Naive thymus-derived CD8-positive, alpha-beta T cell (primary cell): ENCODE measurements around the gene USHBP1. TPM values are rescaled to one million over a fixed set of nuclear protein-coding genes. Genes with fewer than 3 reads are reported as not detected.
"Not testable (repeated sequence)": the region's sequence is repeated elsewhere in the genome, so short reads cannot be mapped to it uniquely, and the experiment has no call there.

Experiments used
- ATAC-seq, 2 donors: fragments of 150-1000 bp; cut with Tn5 transposase in 1 of 2; sonication (Bioruptor Pico), chemical (Tn5 transposase) in 1 of 2; 1 replicate in 1 of 2; 2 replicates in 1 of 2; pipeline ENCODE4 v1.10.0; 2021; ENCODE audit warnings: mild to moderate bottlenecking in 2 of 2, moderate library complexity in 2 of 2
- POLR2A ChIA-PET: fragments of 350-600 bp; sonication (Branson Sonifier 250); formaldehyde crosslinking; loops from one replicate; lab custom pipeline; 2021; ENCODE audit warnings: antibody characterized with exemption; lab: Charles Lee
- DNase-seq, 10 donors: peaks; one replicate each; pipeline versions ENCODE4 v3.0.0 to v3.0.0-alpha.2; 2020 to 2022
- H3K27ac Mint-ChIP-seq, 10 donors: one replicate each; pipeline ENCODE4 v1.8.0; 2020 to 2022; ENCODE audit warnings: mild to moderate bottlenecking in 10 of 10, mixed read lengths in 10 of 10, moderate library complexity in 4 of 10, inconsistent platforms in 1 of 10
- H3K27me3 Mint-ChIP-seq, 5 donors: one replicate each; pipeline ENCODE4 v1.8.0; 2021 to 2022; ENCODE audit warnings: mixed read lengths in 5 of 5
- H3K36me3 Mint-ChIP-seq, 3 donors: one replicate each; pipeline ENCODE4 v1.8.0; 2020 to 2022; ENCODE audit warnings: mixed read lengths in 3 of 3, mild to moderate bottlenecking in 2 of 3, inconsistent platforms in 1 of 3
- H3K4me1 Mint-ChIP-seq, 4 donors: one replicate each; pipeline ENCODE4 v1.8.0; 2021 to 2022; ENCODE audit warnings: mixed read lengths in 4 of 4
- H3K4me3 Mint-ChIP-seq, 10 donors: one replicate each; pipeline ENCODE4 v1.8.0; 2020 to 2022; ENCODE audit warnings: mild to moderate bottlenecking in 10 of 10, mixed read lengths in 10 of 10, moderate library complexity in 6 of 10, inconsistent platforms in 1 of 10
- H3K9me3 Mint-ChIP-seq, 9 donors: one replicate each; pipeline ENCODE4 v1.8.0; 2020 to 2022; ENCODE audit warnings: mixed read lengths in 9 of 9, mild to moderate bottlenecking in 3 of 9, inconsistent platforms in 1 of 9, moderate library complexity in 1 of 9
- polyA plus RNA-seq, 3 donors: library from polyadenylated mRNA; unstranded; fragments of 300-500 nt; fragmentation: Illumina TruSeq; gene quantifications; one replicate each; pipeline ENCODE4 v1.2.3, GENCODE V29; 2021
- total RNA-seq, 8 experiments: library from RNA in 2 of 8; stranded (reverse) in 2 of 8; gene quantifications; one replicate each; pipeline ENCODE4 v1.2.3 and lab custom pipeline; 2021 to 2026

USHBP1 gene
- total and polyA plus RNA-seq, 5 experiments from 2014 or later = not detected

- DNase-seq, H3K9me3 Mint-ChIP-seq, H3K4me3 Mint-ChIP-seq, H3K4me1 Mint-ChIP-seq, ATAC-seq, H3K27me3 Mint-ChIP-seq, POLR2A ChIA-PET: not testable (repeated sequence)
- Mint-ChIP-seq H3K27ac (peak overlapping the region in 1 of 10 donors; percentile 13), H3K36me3 (peaks cover 0 to 71% (median 21%) of the 10 kb centered on the region in 3 donors)
Observed at GRCh38 chr19:17274892-17275291, 10.3 kb upstream of the USHBP1 start.

- H3K36me3 Mint-ChIP-seq = peaks cover 0 to 34% (median 9%) of the 10 kb centered on the region in 3 donors
- H3K27ac Mint-ChIP-seq = peak overlapping the region in 1 of 10 donors; percentile 51
- peaks cover 7 to 27% (median 22%) of the 10 kb centered on the region in 4 donors for H3K4me1 Mint-ChIP-seq
- DNase-seq = no peak
- H3K4me3 Mint-ChIP-seq = peak overlapping the region; percentile 24 to 90 (median 56)
- POLR2A ChIA-PET = interaction anchor here (0.7 to 3.4 kb wide), 3 partner anchors 36 to 107 kb away, joined by 3 to 17 read pairs (median 16); partner anchors contain the start of genes MRPL34 and USE1
- peaks cover 0 to 1% (median 0%) of the 10 kb centered on the region in 5 donors for H3K27me3 Mint-ChIP-seq
- no peaks in the 10 kb centered on the region for H3K9me3 Mint-ChIP-seq
- ATAC-seq = no peak
Observed at GRCh38 chr19:17268754-17269153, 4.2 kb upstream of the USHBP1 start.

GRCh38 chr19:17266975-17267788 is 2.6 kb upstream of the USHBP1 start, which contains the start of gene BABAM1:
Gene BABAM1 (plus strand): TSS chr19:17267443. CDS start chr19:17268807, 1,364 bp downstream.
- H3K4me1 Mint-ChIP-seq = peaks cover 7 to 27% (median 22%) of the 10 kb centered on the region in 4 donors
- H3K27ac Mint-ChIP-seq = peak within 1 kb of the TSS; percentile 38 to 96 (median 78)
- H3K36me3 Mint-ChIP-seq = peaks cover 0 to 25% (median 5%) of the 10 kb centered on the region in 3 donors
- ATAC-seq (peak; percentile 94 to 96), DNase-seq (peak; percentile 78 to 99 (median 96))
- peaks cover 0 to 1% (median 0%) of the 10 kb centered on the region in 5 donors for H3K27me3 Mint-ChIP-seq
- POLR2A ChIA-PET = interaction anchor here (0.6 to 3.4 kb wide), 14 partner anchors 10 to 182 kb away, joined by 3 to 20 read pairs (median 6); partner anchors contain the start of genes ANKLE1, DDA1, MRPL34 and MVB12A
- no peaks in the 10 kb centered on the region for H3K9me3 Mint-ChIP-seq
- peak within 1 kb of the TSS; percentile 68 to 90 (median 83) for H3K4me3 Mint-ChIP-seq

- no peak for DNase-seq
- Mint-ChIP-seq H3K27ac (peak overlapping the region; percentile 38 to 96 (median 76)), H3K4me1 (peaks cover 7 to 27% (median 22%) of the 10 kb centered on the region in 4 donors), H3K36me3 (peaks cover 0 to 21% (median 5%) of the 10 kb centered on the region in 3 donors), H3K9me3 (no peaks in the 10 kb centered on the region), H3K27me3 (peaks cover 0 to 1% (median 0%) of the 10 kb centered on the region in 5 donors), H3K4me3 (peak overlapping the region; percentile 68 to 90 (median 83))
- POLR2A ChIA-PET = interaction anchor here (0.6 to 3.4 kb wide), 14 partner anchors 9 to 617 kb away, joined by 3 to 20 read pairs (median 6); partner anchors contain the start of genes ANKLE1, DDA1, MRPL34 and MVB12A
- no peak for ATAC-seq
Observed at GRCh38 chr19:17266589-17266974, 2.0 kb upstream of the USHBP1 start.

DNA sequence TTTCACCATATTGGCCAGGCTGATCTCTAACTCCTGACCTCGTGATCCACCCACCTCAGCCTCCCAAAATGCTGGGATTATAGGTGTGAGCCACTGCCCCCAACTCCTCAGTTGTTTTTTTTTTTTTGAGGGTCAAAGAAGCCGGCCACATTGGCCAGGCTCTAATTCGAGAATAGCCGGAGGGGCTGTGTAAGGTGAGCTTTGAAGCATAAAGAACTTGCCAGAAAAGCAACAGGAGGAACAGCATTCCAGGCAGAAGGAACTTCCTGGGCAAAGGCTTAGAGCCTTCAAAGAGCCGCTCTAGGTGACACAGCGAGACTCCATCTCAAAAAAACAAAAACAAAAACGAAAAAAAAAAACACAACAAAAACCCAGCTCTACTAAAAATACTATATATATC is 1.5 kb upstream of the USHBP1 start:
- POLR2A ChIA-PET = interaction anchor here (0.6 to 3.4 kb wide), 7 partner anchors 9 to 617 kb away, joined by 3 to 20 read pairs (median 10); partner anchors contain the start of genes ANKLE1, MRPL34, MVB12A and USE1
- ATAC-seq = no peak
- Mint-ChIP-seq H3K36me3 (peaks cover 0 to 15% (median under 1%) of the 10 kb centered on the region in 3 donors), H3K4me1 (peaks cover 7 to 28% (median 21%) of the 10 kb centered on the region in 4 donors), H3K9me3 (no peaks in the 10 kb centered on the region), H3K4me3 (no peak overlapping the region), H3K27me3 (peaks cover 0 to 1% (median 0%) of the 10 kb centered on the region in 5 donors), H3K27ac (peak overlapping the region in 3 of 10 donors; percentile 40 to 83 (median 49))
- no peak for DNase-seq

DNA sequence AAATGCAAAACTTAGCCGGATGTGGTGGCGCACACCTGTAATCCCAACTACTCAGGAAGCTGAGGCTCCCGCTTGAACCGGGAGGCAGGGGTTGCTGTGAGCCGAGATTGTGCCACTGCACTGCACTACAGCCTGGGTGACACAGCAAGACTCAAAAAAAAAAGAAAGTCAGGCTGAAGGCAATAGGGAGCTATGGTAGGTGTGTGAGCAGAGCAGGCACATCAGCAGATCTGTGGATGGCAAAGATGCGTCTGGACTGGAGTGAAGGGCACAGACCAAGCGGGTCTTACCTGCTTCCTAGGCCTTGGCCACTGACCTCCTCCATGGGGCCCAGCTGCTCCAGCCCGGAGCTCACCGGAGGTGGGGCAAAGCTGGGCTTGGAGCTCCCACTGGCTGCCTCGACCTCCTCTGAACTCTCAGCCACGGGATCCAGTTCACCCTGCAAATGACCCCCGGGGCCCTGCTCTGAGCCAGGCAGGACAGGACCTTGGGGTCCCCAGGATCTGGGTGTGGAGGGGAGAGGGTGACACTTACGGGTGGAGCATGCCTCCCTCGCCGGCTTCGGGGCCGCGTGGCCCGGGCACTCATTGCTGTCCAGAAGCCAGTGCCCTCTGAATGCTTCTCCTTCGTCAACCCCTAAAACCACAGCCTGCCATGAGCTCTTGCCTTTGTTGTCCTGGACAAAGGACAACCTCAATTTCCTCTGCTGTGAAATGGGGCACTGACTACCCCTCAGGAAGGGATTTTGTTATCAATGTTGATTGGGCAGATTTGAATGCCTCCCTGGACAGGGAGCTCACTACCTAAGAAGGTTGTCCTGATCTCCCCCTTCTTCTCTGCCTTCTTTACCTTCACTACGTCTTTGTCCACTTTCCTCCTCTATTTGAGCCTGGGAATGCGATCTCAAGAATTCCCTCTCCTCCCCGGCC is 569 bp downstream of the USHBP1 start:
- Mint-ChIP-seq H3K9me3 (peaks cover 0 to 2% (median 0%) of the 10 kb centered on the region in 9 donors), H3K27ac (peak overlapping the region in 8 of 10 donors; percentile 23 to 82 (median 74))
- POLR2A ChIA-PET = interaction anchor here (0.7 to 1.5 kb wide), 4 partner anchors 9 to 80 kb away, joined by 3 to 5 read pairs (median 4); partner anchors contain the start of gene ANKLE1

DNA sequence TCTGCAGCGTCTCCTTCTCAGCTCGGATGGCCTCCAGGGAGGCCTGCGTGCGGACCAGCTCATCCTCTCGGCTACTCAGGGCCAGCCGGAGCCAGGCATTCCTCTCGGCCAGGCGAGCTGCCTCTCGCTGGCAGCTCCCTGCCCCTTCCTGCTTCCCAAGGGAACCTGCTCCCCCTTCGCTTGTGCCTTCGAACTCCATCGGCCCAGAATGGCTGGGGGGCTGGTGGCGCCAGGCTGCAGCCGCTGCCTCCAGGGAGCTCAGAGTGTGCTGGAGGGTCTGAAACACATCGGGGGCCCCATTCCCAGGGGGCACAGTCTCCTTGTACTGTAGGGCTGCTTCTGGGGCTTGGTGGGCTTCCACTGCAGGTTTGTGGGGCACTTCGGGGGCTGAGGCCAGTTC is 2.0 kb downstream of the USHBP1 start:
- POLR2A ChIA-PET = interaction anchor here (0.6 kb wide), 1 partner anchor 494 kb away, joined by 3 read pairs; no protein-coding TSS in a partner anchor
- ATAC-seq (no peak), DNase-seq (no peak)
- Mint-ChIP-seq H3K36me3 (no peaks in the 10 kb centered on the region), H3K27ac (peak overlapping the region in 1 of 10 donors; percentile 9), H3K4me1 (peaks cover 11 to 21% (median 19%) of the 10 kb centered on the region in 4 donors), H3K27me3 (peaks cover 0 to 1% (median 0%) of the 10 kb centered on the region in 5 donors), H3K4me3 (no peak overlapping the region), H3K9me3 (peaks cover 0 to 2% (median 0%) of the 10 kb centered on the region in 9 donors)

More for the DNA sequence above, 569 bp downstream of the USHBP1 start:
- no peak for ATAC-seq
- H3K4me3 Mint-ChIP-seq = no peak overlapping the region
- DNase-seq = no peak
- peaks cover 11 to 30% (median 27%) of the 10 kb centered on the region in 4 donors for H3K4me1 Mint-ChIP-seq
- no peaks in the 10 kb centered on the region for H3K36me3 Mint-ChIP-seq
- H3K27me3 Mint-ChIP-seq = peaks cover 0 to 1% (median 0%) of the 10 kb centered on the region in 5 donors

DNA sequence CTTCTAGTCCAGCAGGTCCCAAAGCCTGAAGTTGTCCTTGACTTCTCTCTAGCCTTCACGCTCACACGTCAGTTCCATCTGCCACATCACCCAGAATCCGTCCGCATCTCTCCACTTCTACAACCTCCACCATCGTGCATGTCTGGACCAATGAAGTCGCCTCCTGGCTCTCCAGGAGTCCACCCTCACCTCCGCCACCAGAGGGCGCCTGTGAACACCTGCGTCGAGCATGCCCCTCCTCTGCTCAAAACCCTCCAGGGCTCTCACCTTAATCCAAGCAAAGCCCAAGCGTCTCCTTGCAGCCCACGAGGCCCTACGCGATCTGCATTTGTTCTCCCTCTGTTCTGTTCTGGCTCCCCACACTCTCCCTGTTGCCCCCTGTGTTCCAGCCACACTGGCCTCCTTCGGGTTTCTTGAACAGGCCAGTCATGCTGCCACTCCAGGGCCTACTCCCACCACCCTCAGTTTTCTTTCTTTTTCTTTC is 3.7 kb downstream of the USHBP1 start:
- DNase-seq (peak; percentile 75 to 92 (median 87)), ATAC-seq (peak; percentile 100)
- H3K4me1 Mint-ChIP-seq = peaks cover 6 to 12% (median 10%) of the 10 kb centered on the region in 4 donors
- POLR2A ChIA-PET = interaction anchor here (0.7 to 1.7 kb wide), 2 partner anchors 21 to 263 kb away, joined by 4 to 5 read pairs; partner anchors contain the start of gene ANKLE1
- H3K4me3 Mint-ChIP-seq = no peak overlapping the region
- H3K27ac Mint-ChIP-seq = peak overlapping the region in 3 of 10 donors; percentile 0 to 11 (median 1)
- peaks cover 0 to 1% (median 0%) of the 10 kb centered on the region in 5 donors for H3K27me3 Mint-ChIP-seq
- H3K9me3 Mint-ChIP-seq = peaks cover 0 to 2% (median 0%) of the 10 kb centered on the region in 9 donors
- H3K36me3 Mint-ChIP-seq = no peaks in the 10 kb centered on the region

DNA sequence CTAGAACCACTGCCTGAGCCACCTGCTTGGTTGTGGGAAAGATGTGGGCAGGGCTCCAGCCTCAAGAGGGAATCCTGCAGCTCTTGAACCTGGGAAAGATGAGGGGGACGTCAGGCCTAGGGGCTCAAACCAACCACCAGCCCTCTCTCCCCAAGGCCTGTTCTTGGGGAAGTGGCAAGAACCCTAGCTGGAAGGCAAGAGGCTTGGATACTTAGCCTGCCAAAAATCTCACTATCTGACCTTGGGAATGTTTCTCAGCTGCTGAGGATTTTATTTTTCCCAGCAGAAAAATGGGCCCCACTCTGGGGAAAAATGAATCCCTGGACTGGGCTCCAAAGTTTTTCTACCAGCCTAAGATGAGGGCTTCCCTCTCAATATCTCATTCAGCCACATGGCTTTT is 4.6 kb downstream of the USHBP1 start:
- no peak overlapping the region for H3K4me3 Mint-ChIP-seq
- DNase-seq (no peak), ATAC-seq (no peak)
- H3K27me3 Mint-ChIP-seq = peaks cover 0 to 1% (median 0%) of the 10 kb centered on the region in 5 donors
- POLR2A ChIA-PET = interaction anchor here (1.7 kb wide), 2 partner anchors 22 to 24 kb away, joined by 3 to 5 read pairs; partner anchors contain the start of gene ANKLE1
- H3K4me1 Mint-ChIP-seq = peaks cover 6 to 12% (median 9%) of the 10 kb centered on the region in 4 donors
- no peaks in the 10 kb centered on the region for H3K36me3 Mint-ChIP-seq
- H3K27ac Mint-ChIP-seq = no peak overlapping the region
- H3K9me3 Mint-ChIP-seq = peaks cover 0 to 2% (median 0%) of the 10 kb centered on the region in 9 donors

DNA sequence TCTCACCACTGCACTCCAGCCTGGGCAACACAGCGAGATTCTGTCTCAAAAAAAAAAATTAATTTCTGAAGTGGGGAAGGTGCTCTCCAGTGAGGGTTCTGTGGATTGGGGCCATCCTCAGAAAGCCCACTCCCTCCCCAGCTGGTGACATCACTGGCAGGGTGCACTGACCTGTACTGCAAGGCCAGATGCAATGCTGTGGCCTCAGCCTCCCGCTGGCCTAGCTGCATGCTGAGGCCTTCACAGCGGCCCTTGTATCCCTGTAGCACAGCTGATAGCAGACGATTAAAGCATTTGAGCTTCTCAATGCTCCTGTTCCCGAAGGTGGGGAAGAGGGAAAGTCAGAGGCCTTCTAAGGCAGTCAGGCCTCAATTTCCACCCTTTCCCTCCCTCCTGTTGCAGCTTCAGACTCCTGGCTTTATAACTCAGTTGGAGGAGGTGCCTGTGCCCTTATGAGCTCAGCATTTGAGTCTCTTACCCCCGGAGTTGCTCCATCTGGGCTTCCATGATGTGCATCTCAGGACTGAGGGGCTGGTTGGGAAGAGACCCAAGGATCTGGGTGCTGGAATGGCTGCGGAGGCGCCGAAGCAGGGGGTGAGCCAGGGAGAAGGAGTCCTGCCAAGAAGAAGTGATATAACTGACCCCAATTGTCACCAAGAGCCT is 5.3 kb downstream of the USHBP1 start:
- Mint-ChIP-seq H3K4me3 (no peak overlapping the region), H3K9me3 (peaks cover 0 to 2% (median 0%) of the 10 kb centered on the region in 9 donors), H3K27ac (no peak overlapping the region), H3K4me1 (peaks cover 4 to 7% (median 5%) of the 10 kb centered on the region in 4 donors), H3K36me3 (no peaks in the 10 kb centered on the region), H3K27me3 (peaks cover 0 to 1% (median 0%) of the 10 kb centered on the region in 5 donors)
- POLR2A ChIA-PET = interaction anchor here (1.7 kb wide), 1 partner anchor 24 kb away, joined by 3 read pairs; no protein-coding TSS in a partner anchor
- ATAC-seq = no peak
- no peak for DNase-seq
